GM19025 (cell line): ENCODE measurements around the gene MTARC2.
A peak's percentile ranks its signal among the peaks of the same experiment; 100 is the strongest.
"Not testable (repeated sequence)": the region's sequence is repeated elsewhere in the genome, so short reads cannot be mapped to it uniquely, and the experiment has no call there.

Source experiments
- ATAC-seq: cut with Tn5 transposase; IDR thresholded peaks from one replicate; pipeline ENCODE4 v1.9.1; 2021; ENCODE audit warnings: mild to moderate bottlenecking, low read depth, moderate library complexity; ENCODE audit not compliant: unreplicated experiment

The MTARC2 gene

GRCh38 chr1:220730486-220730885, 17.6 kb upstream of the MTARC2 start:
- no peak for ATAC-seq

- no peak for ATAC-seq
Measured at GRCh38 chr1:220732137-220732536, 16.0 kb upstream of the MTARC2 start.

GRCh38 chr1:220732621-220733020, 15.5 kb upstream of the MTARC2 start:
- peak; percentile 8 for ATAC-seq

- ATAC-seq: peak; percentile 96
Measured at GRCh38 chr1:220733086-220733601, 15.0 kb upstream of the MTARC2 start.

GRCh38 chr1:220734571-220735326, 13.4 kb upstream of the MTARC2 start:
- no peak for ATAC-seq

GRCh38 chr1:220736283-220736682, 11.8 kb upstream of the MTARC2 start:
- ATAC-seq: not testable (repeated sequence)

- ATAC-seq: no peak
Measured at GRCh38 chr1:220741349-220741748, 6.8 kb upstream of the MTARC2 start.

GRCh38 chr1:220741825-220742224, 6.3 kb upstream of the MTARC2 start:
- ATAC-seq: no peak

- ATAC-seq: no peak
Measured at GRCh38 chr1:220742520-220742919, 5.6 kb upstream of the MTARC2 start.

GRCh38 chr1:220746851-220747250, 1.3 kb upstream of the MTARC2 start:
- ATAC-seq: no peak

- peak; percentile 5 for ATAC-seq
Measured at GRCh38 chr1:220747437-220748088, 559 bp upstream of the MTARC2 start.

- no peak for ATAC-seq
Measured at GRCh38 chr1:220748936-220749335, 814 bp downstream of the MTARC2 start.

GRCh38 chr1:220750131-220750515, 2.0 kb downstream of the MTARC2 start:
- no peak for ATAC-seq

GRCh38 chr1:220751111-220751510, 3.0 kb downstream of the MTARC2 start:
- ATAC-seq: no peak

- no peak for ATAC-seq
Measured at GRCh38 chr1:220754212-220754917, 6.2 kb downstream of the MTARC2 start.

GRCh38 chr1:220754918-220755295, 6.8 kb downstream of the MTARC2 start:
- ATAC-seq: no peak

GRCh38 chr1:220755309-220755708, 7.2 kb downstream of the MTARC2 start:
- no peak for ATAC-seq

GRCh38 chr1:220757441-220757840, 9.3 kb downstream of the MTARC2 start:
- no peak for ATAC-seq

- ATAC-seq: no peak
Measured at GRCh38 chr1:220759147-220759546, 11.0 kb downstream of the MTARC2 start.

- no peak for ATAC-seq
Measured at GRCh38 chr1:220761688-220762427, 13.7 kb downstream of the MTARC2 start.

GRCh38 chr1:220764757-220765156, 16.6 kb downstream of the MTARC2 start:
- ATAC-seq: no peak
